Keratinocyte (primary cell): Measurements from ENCODE around the gene ATG9A. TPM values are rescaled to one million over a fixed set of nuclear protein-coding genes. Genes with fewer than 3 reads are reported as not detected.
A peak's percentile ranks its signal among the peaks of the same experiment; 100 is the strongest.

ENCODE experiments used
- DNase-seq: peaks from one replicate; pipeline ENCODE4 v3.0.0-alpha.2; 2011; ENCODE audit warnings: low read depth, missing footprints, low spot score
- FAIRE-seq: peaks from 2 replicates; lab custom pipeline; 2011; peaks lifted over from hg19 to GRCh38; lab: Jason Lieb, UNC
- H2AFZ ChIP-seq: 2 replicates; pipeline ENCODE4 v1.6.0; 2012; ENCODE audit warnings: low read length, control low read depth, inconsistent platforms; ENCODE audit not compliant: control insufficient read depth
- H3K27ac ChIP-seq: 2 replicates; pipeline ENCODE4 v1.5.1; 2011; ENCODE audit warnings: low read length; ENCODE audit not compliant: control insufficient read depth, insufficient read depth
- H3K27me3 ChIP-seq: 3 replicates; pipeline ENCODE4 v1.6.0; 2011; ENCODE audit warnings: low read length; ENCODE audit not compliant: control insufficient read depth, insufficient read depth; ENCODE audit errors: extremely low read depth
- H3K36me3 ChIP-seq, 2 experiments: 2 replicates in 1 of 2; 3 replicates in 1 of 2; pipeline ENCODE4 v1.5.1; 2011; ENCODE audit warnings: low read length in 2 of 2, mild to moderate bottlenecking in 1 of 2; ENCODE audit not compliant: control insufficient read depth in 2 of 2, insufficient read depth in 2 of 2; ENCODE audit errors: extremely low read depth in 1 of 2
- H3K4me1 ChIP-seq: 3 replicates; pipeline ENCODE4 v1.5.1; 2011; ENCODE audit warnings: low read length; ENCODE audit not compliant: control insufficient read depth, insufficient read depth; ENCODE audit errors: extremely low read depth
- H3K4me2 ChIP-seq: 3 replicates; pipeline ENCODE4 v1.6.0; 2011; ENCODE audit warnings: low read depth, low read length; ENCODE audit not compliant: control insufficient read depth, insufficient read depth; ENCODE audit errors: extremely low read depth
- H3K4me3 ChIP-seq, 3 experiments: fragments of 200-600 bp in 1 of 3; sonication (generic) in 1 of 3; 2 replicates in 2 of 3; 3 replicates in 1 of 3; pipeline ENCODE4 v1.5.1; 2011 to 2016; ENCODE audit warnings: low read length in 3 of 3, mild to moderate bottlenecking in 3 of 3, control low read depth in 2 of 3, inconsistent platforms in 1 of 3, low read depth in 1 of 3, mixed read lengths in 1 of 3, mixed run types in 1 of 3, moderate library complexity in 1 of 3; ENCODE audit not compliant: control insufficient read depth in 2 of 3, insufficient read depth in 2 of 3; ENCODE audit errors: extremely low read depth in 1 of 3
- H3K79me2 ChIP-seq: 2 replicates; pipeline ENCODE4 v1.6.0; 2012; ENCODE audit warnings: low read length; ENCODE audit not compliant: control insufficient read depth, insufficient read depth
- H3K9ac ChIP-seq: 3 replicates; pipeline ENCODE4 v1.6.0; 2011; ENCODE audit warnings: low read length; ENCODE audit not compliant: control insufficient read depth, insufficient read depth; ENCODE audit errors: extremely low read depth
- H3K9me1 ChIP-seq: 3 replicates; pipeline ENCODE4 v1.6.0; 2011; ENCODE audit warnings: low read length; ENCODE audit not compliant: control insufficient read depth, insufficient read depth; ENCODE audit errors: extremely low read depth
- H3K9me3 ChIP-seq: 2 replicates; pipeline ENCODE4 v1.5.1; 2012; ENCODE audit warnings: low read depth, low read length; ENCODE audit not compliant: control insufficient read depth
- H4K20me1 ChIP-seq: 3 replicates; pipeline ENCODE4 v1.6.0; 2011; ENCODE audit warnings: low read length; ENCODE audit not compliant: control insufficient read depth, insufficient read depth; ENCODE audit errors: extremely low read depth
- EZH2 ChIP-seq: IDR thresholded peaks from one replicate; pipeline ENCODE4 v1.6.1; 2012; ENCODE audit warnings: inconsistent platforms, mild to moderate bottlenecking, low read length, moderate library complexity
- dilution Hi-C: fragments of 300-500 bp; cut with MboI; formaldehyde crosslinking; loops from one replicate; pipeline ENCODE4 v1.7.0; 2020; ENCODE audit warnings: low sequenced_read_pairs; ENCODE audit not compliant: extremely low pct_ligation_motif_present
- polyA plus RNA-seq, 5 experiments: library from polyadenylated mRNA; depleted of rRNA in 3 of 5; stranded (reverse) in 3 of 5; stranded (forward) in 1 of 5; unstranded in 1 of 5; fragments of >200 nt; gene quantifications; 1 replicate in 1 of 5; 2 replicates in 3 of 5; 3 replicates in 1 of 5; pipeline versions ENCODE4 v1.2.1 to v1.2.3, GENCODE V29; 2011 to 2012; ENCODE audit warnings: missing spikeins in 2 of 5, low read depth in 1 of 5, low replicate concordance in 1 of 5
- TF ChIP-seq, protein P1 (sequence below), 3 experiments: IDR thresholded peaks in 1 of 3; conservative IDR thresholded peaks in 1 of 3; optimal IDR thresholded peaks in 1 of 3; 2 replicates in 2 of 3; 3 replicates in 1 of 3; pipeline versions ENCODE3 to v1.5.1; 2011; ENCODE audit warnings: low read length in 3 of 3, mild to moderate bottlenecking in 3 of 3, moderate library complexity in 2 of 3, control low read depth in 1 of 3, inconsistent platforms in 1 of 3; ENCODE audit not compliant: insufficient read depth in 2 of 3; ENCODE audit errors: extremely low read depth in 1 of 3

ATG9A gene
- polyA plus RNA-seq, 1 donor (not counting 4 experiments of a cell fraction or from before 2014, with no cell fraction given) = 58.8 TPM

GRCh38 chr2:219207134-219207883 is 22.1 kb downstream of the ATG9A start:
- peak overlapping the region; percentile 16 for H2AFZ ChIP-seq
- H3K4me1 ChIP-seq = peaks cover 16% of the 10 kb centered on the region
- no peaks in the 10 kb centered on the region for H3K27me3 ChIP-seq
- H3K9me1 ChIP-seq = no peaks in the 10 kb centered on the region
- dilution Hi-C loops = no loop called here
- no peak for FAIRE-seq
- H3K79me2 ChIP-seq = no peaks in the 10 kb centered on the region
- H3K27ac ChIP-seq = no peak overlapping the region
- peaks cover 10 to 17% of the 10 kb centered on the region in 2 experiments for H3K36me3 ChIP-seq
- H3K4me2 ChIP-seq = peak overlapping the region; percentile 84
- H4K20me1 ChIP-seq = no peaks in the 10 kb centered on the region
- no peak for DNase-seq
- no peaks in the 10 kb centered on the region for H3K9me3 ChIP-seq
- peak overlapping the region; percentile 45 to 63 (median 62) for H3K4me3 ChIP-seq
- TF ChIP-seq, protein P1, sequence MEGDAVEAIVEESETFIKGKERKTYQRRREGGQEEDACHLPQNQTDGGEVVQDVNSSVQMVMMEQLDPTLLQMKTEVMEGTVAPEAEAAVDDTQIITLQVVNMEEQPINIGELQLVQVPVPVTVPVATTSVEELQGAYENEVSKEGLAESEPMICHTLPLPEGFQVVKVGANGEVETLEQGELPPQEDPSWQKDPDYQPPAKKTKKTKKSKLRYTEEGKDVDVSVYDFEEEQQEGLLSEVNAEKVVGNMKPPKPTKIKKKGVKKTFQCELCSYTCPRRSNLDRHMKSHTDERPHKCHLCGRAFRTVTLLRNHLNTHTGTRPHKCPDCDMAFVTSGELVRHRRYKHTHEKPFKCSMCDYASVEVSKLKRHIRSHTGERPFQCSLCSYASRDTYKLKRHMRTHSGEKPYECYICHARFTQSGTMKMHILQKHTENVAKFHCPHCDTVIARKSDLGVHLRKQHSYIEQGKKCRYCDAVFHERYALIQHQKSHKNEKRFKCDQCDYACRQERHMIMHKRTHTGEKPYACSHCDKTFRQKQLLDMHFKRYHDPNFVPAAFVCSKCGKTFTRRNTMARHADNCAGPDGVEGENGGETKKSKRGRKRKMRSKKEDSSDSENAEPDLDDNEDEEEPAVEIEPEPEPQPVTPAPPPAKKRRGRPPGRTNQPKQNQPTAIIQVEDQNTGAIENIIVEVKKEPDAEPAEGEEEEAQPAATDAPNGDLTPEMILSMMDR (optimal IDR thresholded peaks at IDR 0.05 in 1 of 3, IDR thresholded peaks at IDR 0.05 in 1 of 3, conservative IDR thresholded peaks at IDR 0.05 in 1 of 3; ENCODE audit: extremely low read depth in 1 of 3, insufficient read depth in 2 of 3, low read length in 3 of 3) = no peak
- TF ChIP-seq EZH2 = no peak
- peak overlapping the region; percentile 26 for H3K9ac ChIP-seq

GRCh38 chr2:219206328-219207133 is 22.9 kb downstream of the ATG9A start, which contains the start of gene ZFAND2B:
ZFAND2B (plus strand) TSS chr2:219206782; CDS start chr2:219206988, 206 bp downstream.
- Histone ChIP-seq H4K20me1 (no peaks in the 10 kb centered on the region), H3K4me3 (peak within 1 kb of the TSS; percentile 45 to 66 (median 62)), H3K4me2 (peak within 1 kb of the TSS; percentile 84), H3K27me3 (no peaks in the 10 kb centered on the region), H3K9me1 (no peaks in the 10 kb centered on the region), H2AFZ (peak within 1 kb of the TSS; percentile 90), H3K36me3 (peaks cover 7 to 17% of the 10 kb centered on the region in 2 experiments), H3K9ac (peak within 1 kb of the TSS; percentile 70), H3K79me2 (no peaks in the 10 kb centered on the region), H3K4me1 (peaks cover 16% of the 10 kb centered on the region), H3K27ac (peak within 1 kb of the TSS; percentile 51), H3K9me3 (no peaks in the 10 kb centered on the region)
- peak; percentile 17 for FAIRE-seq
- dilution Hi-C loops = no loop called here
- TF ChIP-seq, protein P1 (optimal IDR thresholded peaks at IDR 0.05 in 1 of 3, IDR thresholded peaks at IDR 0.05 in 1 of 3, conservative IDR thresholded peaks at IDR 0.05 in 1 of 3; ENCODE audit: extremely low read depth in 1 of 3, insufficient read depth in 2 of 3, low read length in 3 of 3) = peak in 1 of 3 experiments; percentile 2
- no peak for TF ChIP-seq EZH2
- DNase-seq = no peak
